Measurements from ENCODE around the gene IL3.

Gene IL3

GRCh38 chr5:132067451-132067850 lies 7.0 kb downstream of the IL3 start:
- TF ChIP-seq RAD21 (IDR thresholded peaks at IDR 0.05; ENCODE audit: low read depth) (no peak), CEBPB (IDR thresholded peaks at IDR 0.05) (no peak), TEAD4 (IDR thresholded peaks at IDR 0.05) (no peak), MAX (IDR thresholded peaks at IDR 0.05) (no peak), EGR1 (IDR thresholded peaks at IDR 0.05) (no peak), FOXM1 (IDR thresholded peaks at IDR 0.05; ENCODE audit: borderline replicate concordance, low read depth) (no peak), REST (IDR thresholded peaks at IDR 0.05; ENCODE audit: low read depth) (no peak), EP300 (IDR thresholded peaks at IDR 0.05; ENCODE audit: borderline replicate concordance) (no peak), ZBTB7A (IDR thresholded peaks at IDR 0.05; ENCODE audit: low read depth) (no peak), USF1 (IDR thresholded peaks at IDR 0.05) (no peak), NFIC (IDR thresholded peaks at IDR 0.05) (no peak), CREB1 (IDR thresholded peaks at IDR 0.05; ENCODE audit: low read depth) (no peak)

GRCh38 chr5:132067941-132068808 lies 7.7 kb downstream of the IL3 start:
- TF ChIP-seq NFIC (IDR thresholded peaks at IDR 0.05) (no peak), RAD21 (IDR thresholded peaks at IDR 0.05; ENCODE audit: low read depth) (no peak), YY1 (IDR thresholded peaks at IDR 0.05; ENCODE audit: low read depth) (no peak), FOXM1 (IDR thresholded peaks at IDR 0.05; ENCODE audit: borderline replicate concordance, low read depth) (no peak), ZBTB7A (IDR thresholded peaks at IDR 0.05; ENCODE audit: low read depth) (no peak)

- TF ChIP-seq EP300 (IDR thresholded peaks at IDR 0.05; ENCODE audit: borderline replicate concordance) (no peak), FOXM1 (IDR thresholded peaks at IDR 0.05; ENCODE audit: borderline replicate concordance, low read depth) (no peak), NFIC (IDR thresholded peaks at IDR 0.05) (no peak), REST (IDR thresholded peaks at IDR 0.05; ENCODE audit: low read depth) (no peak), TEAD4 (IDR thresholded peaks at IDR 0.05) (no peak), TCF12 (IDR thresholded peaks at IDR 0.05; ENCODE audit: low read depth) (no peak), CEBPB (IDR thresholded peaks at IDR 0.05) (no peak)
These were observed 9.1 kb downstream of the IL3 start for GRCh38 chr5:132069561-132069960.

GRCh38 chr5:132069994-132070393 lies 9.5 kb downstream of the IL3 start:
- TF ChIP-seq CEBPB (IDR thresholded peaks at IDR 0.05) = no peak
- TF ChIP-seq USF1 (IDR thresholded peaks at IDR 0.05) = no peak
- TF ChIP-seq CREB1 (IDR thresholded peaks at IDR 0.05; ENCODE audit: low read depth) = no peak

GRCh38 chr5:132070460-132071337 lies 10.2 kb downstream of the IL3 start:
- TF ChIP-seq EP300 (IDR thresholded peaks at IDR 0.05; ENCODE audit: borderline replicate concordance) = no peak
- no peak for TF ChIP-seq CREB1 (IDR thresholded peaks at IDR 0.05; ENCODE audit: low read depth)
- no peak for TF ChIP-seq USF1 (IDR thresholded peaks at IDR 0.05)
- no peak for TF ChIP-seq TAF1 (IDR thresholded peaks at IDR 0.05; ENCODE audit: low read depth)
- no peak for TF ChIP-seq MAX (IDR thresholded peaks at IDR 0.05)
- TF ChIP-seq EGR1 (IDR thresholded peaks at IDR 0.05) = no peak
- no peak for TF ChIP-seq NFIC (IDR thresholded peaks at IDR 0.05)
- no peak for TF ChIP-seq RAD21 (IDR thresholded peaks at IDR 0.05; ENCODE audit: low read depth)
- no peak for TF ChIP-seq YY1 (IDR thresholded peaks at IDR 0.05; ENCODE audit: low read depth)
- no peak for TF ChIP-seq CEBPB (IDR thresholded peaks at IDR 0.05)
- no peak for TF ChIP-seq FOXM1 (IDR thresholded peaks at IDR 0.05; ENCODE audit: borderline replicate concordance, low read depth)
- TF ChIP-seq ZBTB7A (IDR thresholded peaks at IDR 0.05; ENCODE audit: low read depth) = no peak
- no peak for TF ChIP-seq TCF12 (IDR thresholded peaks at IDR 0.05; ENCODE audit: low read depth)
- no peak for TF ChIP-seq TEAD4 (IDR thresholded peaks at IDR 0.05)
- TF ChIP-seq REST (IDR thresholded peaks at IDR 0.05; ENCODE audit: low read depth) = no peak

All from Ishikawa (cell line).